ENCODE data around the gene AMOTL2.

AMOTL2 gene

DNA sequence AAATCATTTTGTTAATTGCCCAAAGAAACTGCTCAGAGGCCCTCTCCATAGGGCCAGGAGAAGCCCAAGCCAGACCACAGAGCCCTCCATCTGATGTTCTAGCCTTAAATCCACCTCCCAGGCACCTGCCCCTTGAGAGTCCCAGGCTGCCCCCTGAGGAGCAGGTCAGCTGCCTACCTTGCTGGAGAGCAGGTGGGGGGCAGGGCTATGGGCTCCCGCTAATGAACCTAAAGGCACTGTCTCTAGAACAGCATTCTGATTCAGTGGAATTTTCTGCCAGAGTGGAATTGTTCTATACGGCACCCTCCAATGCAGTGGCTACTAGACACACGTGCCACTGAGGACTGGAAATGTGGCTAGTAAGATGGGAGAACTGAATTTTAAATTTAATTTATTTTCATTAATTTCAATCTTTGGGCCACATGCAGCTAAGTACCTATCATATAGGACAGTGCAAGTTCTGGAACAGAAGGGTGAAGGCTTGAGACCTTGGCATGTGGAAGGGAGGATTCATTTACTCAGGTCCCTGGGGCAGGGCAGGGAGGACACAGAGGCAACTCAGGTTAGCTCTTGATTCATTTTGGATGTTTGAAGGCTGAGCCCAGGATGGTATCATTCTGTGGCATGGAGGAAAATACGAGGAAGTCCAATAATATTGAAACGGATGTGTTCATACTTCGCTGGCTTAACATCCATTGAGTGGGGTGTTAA lies 11.4 kb downstream of the AMOTL2 start:
- TF ChIP-seq, protein P1, sequence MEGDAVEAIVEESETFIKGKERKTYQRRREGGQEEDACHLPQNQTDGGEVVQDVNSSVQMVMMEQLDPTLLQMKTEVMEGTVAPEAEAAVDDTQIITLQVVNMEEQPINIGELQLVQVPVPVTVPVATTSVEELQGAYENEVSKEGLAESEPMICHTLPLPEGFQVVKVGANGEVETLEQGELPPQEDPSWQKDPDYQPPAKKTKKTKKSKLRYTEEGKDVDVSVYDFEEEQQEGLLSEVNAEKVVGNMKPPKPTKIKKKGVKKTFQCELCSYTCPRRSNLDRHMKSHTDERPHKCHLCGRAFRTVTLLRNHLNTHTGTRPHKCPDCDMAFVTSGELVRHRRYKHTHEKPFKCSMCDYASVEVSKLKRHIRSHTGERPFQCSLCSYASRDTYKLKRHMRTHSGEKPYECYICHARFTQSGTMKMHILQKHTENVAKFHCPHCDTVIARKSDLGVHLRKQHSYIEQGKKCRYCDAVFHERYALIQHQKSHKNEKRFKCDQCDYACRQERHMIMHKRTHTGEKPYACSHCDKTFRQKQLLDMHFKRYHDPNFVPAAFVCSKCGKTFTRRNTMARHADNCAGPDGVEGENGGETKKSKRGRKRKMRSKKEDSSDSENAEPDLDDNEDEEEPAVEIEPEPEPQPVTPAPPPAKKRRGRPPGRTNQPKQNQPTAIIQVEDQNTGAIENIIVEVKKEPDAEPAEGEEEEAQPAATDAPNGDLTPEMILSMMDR (IDR thresholded peaks at IDR 0.05; ENCODE audit: low read depth, low read length, missing control alignments) = no peak
- no peak for DNase-seq (ENCODE audit: low read depth)
- no peak overlapping the region for H3K4me3 ChIP-seq (ENCODE audit: low read depth, low read length)

DNA sequence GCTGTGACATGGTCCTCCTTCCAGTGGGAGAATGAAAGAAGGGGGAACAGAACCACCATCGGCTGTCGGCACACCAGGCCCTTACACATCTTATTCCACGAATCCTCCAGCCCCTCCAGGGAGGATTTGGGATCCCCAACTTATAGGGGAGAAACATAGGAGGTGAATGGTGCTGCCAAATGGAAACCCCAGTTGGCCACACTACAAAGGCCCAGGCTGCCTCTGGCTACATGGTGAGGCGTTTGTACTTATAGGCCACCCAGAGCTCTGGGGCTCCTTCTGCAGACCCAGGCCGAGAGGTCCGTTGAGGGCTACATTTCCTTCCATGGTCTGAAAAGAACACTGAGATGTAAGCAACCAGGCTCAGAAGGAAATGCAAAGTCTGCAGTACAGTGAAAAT lies 12.0 kb downstream of the AMOTL2 start:
- DNase-seq (ENCODE audit: low read depth) = no peak
- TF ChIP-seq, protein P1 (IDR thresholded peaks at IDR 0.05; ENCODE audit: low read depth, low read length, missing control alignments) = no peak
- H3K4me3 ChIP-seq (ENCODE audit: low read depth, low read length) = no peak overlapping the region

DNA sequence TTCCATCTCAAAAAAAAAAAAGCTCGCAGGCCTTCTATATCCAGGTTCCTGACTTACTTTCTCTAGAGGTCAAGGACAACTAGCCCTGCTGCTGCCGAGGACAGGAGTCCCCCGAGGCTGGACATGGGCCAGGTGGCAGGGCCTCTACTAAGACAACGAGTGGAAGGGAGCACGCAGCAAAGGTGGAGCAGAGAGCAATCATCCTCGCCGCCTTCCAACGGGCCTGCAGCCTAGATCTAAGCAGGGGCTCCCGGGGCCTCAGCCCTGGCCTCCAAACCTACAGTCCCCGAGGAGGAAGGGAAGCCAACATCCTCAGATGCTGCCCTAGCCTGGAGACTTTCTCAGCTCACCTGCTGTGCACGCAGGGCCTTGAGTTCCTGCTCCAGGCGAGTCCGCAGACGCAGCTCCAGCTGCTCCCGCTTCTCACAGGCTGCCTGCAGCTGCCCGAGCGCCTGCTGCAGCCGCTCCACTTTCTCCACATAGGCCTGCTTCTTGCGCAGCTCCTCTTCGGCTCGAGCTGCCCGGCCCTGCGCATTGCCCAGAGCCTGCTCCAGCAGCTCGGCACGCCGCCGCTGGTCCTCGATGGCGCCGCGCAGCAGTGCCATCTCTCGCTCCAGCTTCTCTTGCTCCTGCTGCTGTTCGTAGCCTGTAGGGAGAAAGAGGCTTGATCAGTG lies 12.9 kb downstream of the AMOTL2 start:
- no peak for DNase-seq (ENCODE audit: low read depth)
- H3K4me3 ChIP-seq (ENCODE audit: low read depth, low read length) = no peak overlapping the region
- TF ChIP-seq, protein P1 (IDR thresholded peaks at IDR 0.05; ENCODE audit: low read depth, low read length, missing control alignments) = no peak

DNA sequence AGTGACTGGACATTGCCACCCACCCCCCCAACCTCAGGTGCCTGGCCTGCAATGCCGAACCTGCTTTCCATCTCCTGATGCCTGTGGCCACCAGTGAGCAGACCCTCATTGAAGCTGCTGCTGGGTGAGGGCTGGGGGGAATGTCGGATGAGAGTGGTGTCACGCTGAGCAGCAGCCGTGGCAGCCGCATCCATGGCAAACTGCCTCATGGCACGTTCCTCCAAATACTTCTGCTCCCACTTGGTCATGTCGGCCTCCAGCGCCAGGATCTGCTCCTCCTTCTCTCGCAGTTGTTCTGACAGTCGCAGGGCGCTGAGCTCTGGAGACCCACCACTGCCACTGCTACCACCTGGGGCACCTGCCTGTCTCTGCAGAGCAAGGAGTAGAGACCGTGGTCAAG lies 14.2 kb downstream of the AMOTL2 start:
- no peak for DNase-seq (ENCODE audit: low read depth)
- no peak overlapping the region for H3K4me3 ChIP-seq (ENCODE audit: low read depth, low read length)
- TF ChIP-seq, protein P1 (IDR thresholded peaks at IDR 0.05; ENCODE audit: low read depth, low read length, missing control alignments) = no peak

DNA sequence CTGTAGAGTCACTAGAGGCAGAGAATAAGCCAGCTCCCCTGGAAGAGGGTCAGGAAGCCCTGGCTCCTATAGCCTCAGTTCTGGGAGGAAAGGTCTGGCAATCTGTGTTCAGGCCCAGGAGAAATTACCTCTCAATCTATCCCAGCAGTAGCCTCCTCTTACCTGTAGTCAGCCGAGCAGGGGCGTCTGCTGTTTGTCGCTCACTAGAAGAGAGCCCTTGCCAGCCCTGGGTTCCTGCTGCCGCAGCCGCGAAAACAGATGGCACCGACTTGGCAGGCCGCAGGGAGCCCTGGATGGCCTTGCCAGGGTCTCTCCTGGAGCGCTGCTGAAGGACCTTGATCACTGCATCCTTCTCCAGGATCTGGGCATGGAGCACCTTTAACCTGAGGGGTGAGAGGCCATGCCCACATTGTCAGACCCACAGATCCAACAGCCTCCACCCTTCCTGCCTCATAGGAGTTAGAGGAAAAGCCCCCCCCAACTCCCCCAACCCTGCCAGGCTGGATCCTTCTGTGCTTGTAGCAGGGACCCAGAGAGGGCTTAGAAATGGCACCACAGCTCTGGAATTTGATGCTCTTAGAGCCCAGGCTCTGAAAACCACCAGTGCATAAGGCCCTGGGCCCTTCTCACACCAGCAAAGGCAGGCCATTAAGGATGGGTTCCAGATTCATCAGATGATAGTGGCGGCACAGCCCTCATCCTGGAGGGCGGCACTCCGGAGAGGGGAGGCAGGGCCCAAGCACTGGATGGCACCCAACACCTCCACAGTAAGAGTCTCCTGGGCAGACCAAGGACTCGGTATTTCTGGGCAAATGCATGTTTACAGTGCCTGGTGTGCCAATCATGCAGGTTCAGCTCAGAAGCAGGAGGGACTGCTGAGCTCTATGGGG lies 14.9 kb downstream of the AMOTL2 start:
- no peak overlapping the region for H3K4me3 ChIP-seq (ENCODE audit: low read depth, low read length)
- DNase-seq (ENCODE audit: low read depth) = no peak
- TF ChIP-seq, protein P1 (IDR thresholded peaks at IDR 0.05; ENCODE audit: low read depth, low read length, missing control alignments) = no peak

DNA sequence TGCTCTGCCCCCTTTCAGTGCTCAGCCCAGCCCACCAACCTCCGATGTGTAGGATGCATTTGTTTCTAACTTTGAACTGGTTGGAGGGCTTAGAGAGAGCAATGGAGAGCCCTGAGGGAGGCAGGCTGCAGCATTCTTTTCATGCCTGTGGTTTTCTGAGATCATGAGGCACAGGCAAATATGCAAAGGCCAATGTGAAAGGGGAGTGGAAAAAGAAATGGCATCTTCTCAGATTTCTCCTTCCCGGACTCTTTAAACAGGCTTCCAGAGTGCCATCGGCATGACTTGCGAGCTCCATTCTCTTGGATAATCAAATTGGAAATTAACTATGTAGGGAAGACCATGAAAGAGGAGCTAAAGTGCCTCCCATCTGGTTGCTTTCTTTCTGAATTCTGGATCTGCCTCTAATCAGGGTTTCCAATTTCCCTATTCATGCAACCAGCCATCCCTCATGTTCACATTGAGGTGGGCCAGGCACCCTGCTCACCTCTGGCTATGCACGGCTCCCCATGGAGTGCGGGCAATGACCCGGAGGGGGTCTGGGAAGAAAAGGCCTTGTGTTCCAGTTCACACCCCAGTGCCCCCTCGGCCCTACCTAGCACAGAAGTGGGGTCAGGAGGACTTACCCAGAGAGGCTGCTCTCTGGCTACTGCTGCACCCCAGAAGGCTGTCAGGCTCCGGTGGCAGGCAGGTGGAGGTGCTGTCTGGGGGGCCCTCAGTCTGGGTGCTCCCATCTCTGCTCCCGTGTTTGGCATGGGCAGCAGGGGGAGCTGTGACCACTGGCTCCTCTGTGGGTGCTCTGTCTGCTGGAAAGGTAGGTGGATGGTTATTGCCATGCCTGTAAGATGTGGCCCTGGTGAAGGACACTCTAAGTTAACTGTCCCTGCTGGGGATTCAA lies 16.1 kb downstream of the AMOTL2 start:
- TF ChIP-seq, protein P1 (IDR thresholded peaks at IDR 0.05; ENCODE audit: low read depth, low read length, missing control alignments) = peak; percentile 53
- DNase-seq (ENCODE audit: low read depth) = no peak
- H3K4me3 ChIP-seq (ENCODE audit: low read depth, low read length) = no peak overlapping the region

All from GM12864 (cell line).